ENCODE results near the gene TMEM31. TPM values are rescaled to one million over a fixed set of nuclear protein-coding genes. Genes with fewer than 3 reads are reported as not detected.

TMEM31 gene, protein sequence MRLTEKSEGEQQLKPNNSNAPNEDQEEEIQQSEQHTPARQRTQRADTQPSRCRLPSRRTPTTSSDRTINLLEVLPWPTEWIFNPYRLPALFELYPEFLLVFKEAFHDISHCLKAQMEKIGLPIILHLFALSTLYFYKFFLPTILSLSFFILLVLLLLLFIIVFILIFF
- polyA plus RNA-seq (2013, experiment 1 of 2), result 2.1 TPM
- 2.1 TPM for polyA plus RNA-seq (2013, experiment 2 of 2)

DNA sequence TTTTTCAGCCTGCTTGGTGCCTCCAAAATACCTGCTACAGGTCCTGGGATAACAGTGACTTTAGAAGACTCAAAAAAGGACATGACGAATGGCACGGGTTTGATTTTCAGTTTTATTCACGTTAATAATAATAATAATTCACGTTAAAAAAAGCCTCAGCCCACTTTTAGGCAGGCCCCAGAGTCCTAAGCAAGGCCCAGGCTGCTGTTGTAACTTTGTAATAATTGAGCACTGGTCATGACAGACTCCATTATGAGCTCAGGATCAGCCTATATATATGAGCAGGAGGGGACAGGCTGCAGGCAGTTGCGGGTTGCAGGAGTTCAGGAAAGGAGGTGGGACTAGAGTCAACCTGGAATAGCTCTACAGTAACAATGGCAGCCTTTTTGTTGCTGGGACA, at the start of gene TMEM31:
Gene TMEM31, plus strand, starts transcription at position 301 of the 400 bp plus-strand sequence. CDS start 1,350 bp downstream, outside the sequence.
- Histone ChIP-seq H3K36me3 (ENCODE audit: control insufficient read depth, insufficient read depth, low read length) (no peaks in the 10 kb centered on the region), H3K27ac (ENCODE audit: low read depth, low read length, severe bottlenecking) (no peak within 1 kb of the TSS), H3K9me3 (ENCODE audit: control insufficient read depth, low read length) (no peaks in the 10 kb centered on the region), H3K4me1 (ENCODE audit: control insufficient read depth, insufficient read depth, low read length, poor library complexity, severe bottlenecking) (no peaks in the 10 kb centered on the region), H3K4me3 (ENCODE audit: extremely low read depth, insufficient read depth, low read length, poor library complexity, severe bottlenecking) (no peak within 1 kb of the TSS)
- WGBS, 2 experiments (ENCODE audit: insufficient coverage in 2 of 2), result 90% methylated on average over 2 of the region's 5 CpGs; no CpG with 5 or more reads in 1 of the 2 experiments

DNA sequence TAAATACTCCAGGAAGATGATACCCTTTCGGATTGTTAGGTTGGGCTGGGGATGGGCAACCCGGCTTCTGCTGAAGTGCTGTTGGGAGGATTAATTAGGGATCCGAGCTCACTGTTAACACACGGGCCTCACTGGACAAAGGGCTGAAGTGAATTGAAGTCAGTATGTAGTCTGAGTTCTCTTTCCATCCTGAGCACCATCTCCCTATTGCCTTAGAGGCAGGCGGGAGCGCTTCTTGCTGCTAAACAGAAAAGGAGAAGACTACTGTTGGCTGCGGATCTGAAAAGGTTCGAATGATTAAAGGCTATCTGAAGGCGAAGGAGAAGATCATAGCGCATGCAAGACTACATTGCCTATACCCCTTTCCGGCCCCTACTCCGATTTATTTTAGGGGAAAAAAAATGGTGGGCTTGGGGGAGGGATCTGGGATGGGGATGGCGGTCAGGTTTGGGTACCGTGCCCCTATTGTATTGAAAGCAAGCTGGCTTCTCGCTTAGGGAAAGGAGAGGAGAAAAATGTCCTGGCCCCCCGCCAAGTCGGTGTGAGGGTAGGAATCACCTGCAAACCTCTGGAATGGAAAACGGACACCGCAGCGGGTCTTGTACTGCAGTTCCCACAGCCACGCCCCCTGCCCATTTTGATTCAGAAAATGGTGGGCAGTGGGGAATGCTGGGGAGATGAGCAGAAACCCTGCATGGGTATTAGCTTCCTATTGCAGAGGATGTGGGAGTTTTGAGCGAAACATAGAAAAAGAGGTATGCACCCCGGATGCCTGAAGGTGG, 46.5 kb upstream of the TMEM31 start:
- no peaks in the 10 kb centered on the region for H3K9me3 ChIP-seq (ENCODE audit: control insufficient read depth, low read length)
- 87 to 93% methylated on average over 6 to 9 of the region's 23 CpGs for WGBS, 2 experiments (ENCODE audit: insufficient coverage in 2 of 2)
- peaks cover 5% of the 10 kb centered on the region for H3K4me1 ChIP-seq (ENCODE audit: control insufficient read depth, insufficient read depth, low read length, poor library complexity, severe bottlenecking)
- H3K36me3 ChIP-seq (ENCODE audit: control insufficient read depth, insufficient read depth, low read length), result no peaks in the 10 kb centered on the region
- no peak overlapping the region for H3K27ac ChIP-seq (ENCODE audit: low read depth, low read length, severe bottlenecking)
- no peak overlapping the region for H3K4me3 ChIP-seq (ENCODE audit: extremely low read depth, insufficient read depth, low read length, poor library complexity, severe bottlenecking)

DNA sequence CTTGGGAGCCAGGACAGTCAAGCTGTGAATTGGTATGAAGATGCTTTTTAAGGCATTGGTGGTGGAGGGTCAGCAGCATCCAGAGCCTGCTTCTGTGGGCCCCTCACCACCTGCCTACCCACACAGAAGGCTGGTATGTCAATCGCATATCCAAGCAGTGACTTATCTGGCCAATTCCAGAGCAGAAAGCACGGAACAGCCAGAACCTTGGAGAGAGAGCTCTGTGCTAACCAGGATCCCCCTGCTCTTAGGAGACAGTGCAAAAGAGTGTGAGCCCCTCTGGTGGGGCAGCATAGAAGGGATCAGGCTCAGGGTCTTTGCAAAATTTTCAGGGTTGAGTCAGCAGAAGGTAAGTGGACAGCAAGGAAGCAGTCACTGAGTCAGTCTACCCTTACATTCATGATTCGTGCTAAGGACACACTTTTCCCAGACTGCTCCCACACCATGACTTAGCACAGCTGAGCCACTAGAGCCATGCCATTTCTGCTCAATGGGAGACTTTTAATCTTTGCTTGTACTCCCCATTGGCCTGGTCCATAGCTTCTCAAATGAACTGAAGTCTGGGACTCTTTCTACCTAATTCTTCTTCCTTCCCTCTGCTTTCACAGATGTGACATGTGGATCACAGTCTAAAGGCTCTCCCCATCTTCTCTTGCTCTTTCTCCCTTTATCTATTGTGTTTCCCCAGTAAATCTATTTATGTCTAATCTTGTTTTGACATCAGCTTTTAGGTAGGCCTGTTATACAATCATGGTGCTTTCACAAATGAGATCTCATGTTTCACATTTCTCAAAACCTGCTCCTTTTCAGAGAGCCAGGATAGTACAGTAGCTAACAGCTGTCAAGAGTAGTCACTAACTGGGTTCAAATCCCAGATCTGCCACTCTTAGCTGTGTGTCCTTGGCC, 44.3 kb upstream of the TMEM31 start:
- Histone ChIP-seq H3K9me3 (ENCODE audit: control insufficient read depth, low read length) (no peaks in the 10 kb centered on the region), H3K4me3 (ENCODE audit: extremely low read depth, insufficient read depth, low read length, poor library complexity, severe bottlenecking) (no peak overlapping the region), H3K27ac (ENCODE audit: low read depth, low read length, severe bottlenecking) (no peak overlapping the region), H3K4me1 (ENCODE audit: control insufficient read depth, insufficient read depth, low read length, poor library complexity, severe bottlenecking) (peaks cover 5% of the 10 kb centered on the region), H3K36me3 (ENCODE audit: control insufficient read depth, insufficient read depth, low read length) (no peaks in the 10 kb centered on the region)
- WGBS, 2 experiments (ENCODE audit: insufficient coverage in 2 of 2), result 94% methylated on average over 2 of the region's 3 CpGs; no CpG with 5 or more reads in 1 of the 2 experiments

DNA sequence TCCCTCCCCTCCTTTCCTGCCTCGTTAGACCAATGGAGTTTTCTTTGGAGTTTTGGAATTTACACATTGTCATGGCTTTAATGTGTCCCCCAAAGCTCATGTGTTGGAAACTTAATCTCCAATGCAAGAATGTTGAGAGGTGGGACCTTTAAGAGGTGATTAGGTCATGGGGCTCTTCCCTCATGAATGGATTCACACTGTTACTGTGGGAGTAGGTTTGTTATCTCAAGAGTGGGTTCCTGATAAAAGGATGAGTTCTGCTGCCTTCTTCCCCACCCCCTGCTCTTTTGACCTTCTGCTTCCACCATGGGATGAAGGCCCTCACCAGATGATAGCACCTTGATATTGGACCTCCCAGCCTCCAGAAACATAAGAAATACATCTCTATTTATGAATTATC, 41.0 kb upstream of the TMEM31 start:
- WGBS, 2 experiments (ENCODE audit: insufficient coverage in 2 of 2), result no CpG with 5 or more reads among the region's 1 CpG
- no peaks in the 10 kb centered on the region for H3K9me3 ChIP-seq (ENCODE audit: control insufficient read depth, low read length)

DNA sequence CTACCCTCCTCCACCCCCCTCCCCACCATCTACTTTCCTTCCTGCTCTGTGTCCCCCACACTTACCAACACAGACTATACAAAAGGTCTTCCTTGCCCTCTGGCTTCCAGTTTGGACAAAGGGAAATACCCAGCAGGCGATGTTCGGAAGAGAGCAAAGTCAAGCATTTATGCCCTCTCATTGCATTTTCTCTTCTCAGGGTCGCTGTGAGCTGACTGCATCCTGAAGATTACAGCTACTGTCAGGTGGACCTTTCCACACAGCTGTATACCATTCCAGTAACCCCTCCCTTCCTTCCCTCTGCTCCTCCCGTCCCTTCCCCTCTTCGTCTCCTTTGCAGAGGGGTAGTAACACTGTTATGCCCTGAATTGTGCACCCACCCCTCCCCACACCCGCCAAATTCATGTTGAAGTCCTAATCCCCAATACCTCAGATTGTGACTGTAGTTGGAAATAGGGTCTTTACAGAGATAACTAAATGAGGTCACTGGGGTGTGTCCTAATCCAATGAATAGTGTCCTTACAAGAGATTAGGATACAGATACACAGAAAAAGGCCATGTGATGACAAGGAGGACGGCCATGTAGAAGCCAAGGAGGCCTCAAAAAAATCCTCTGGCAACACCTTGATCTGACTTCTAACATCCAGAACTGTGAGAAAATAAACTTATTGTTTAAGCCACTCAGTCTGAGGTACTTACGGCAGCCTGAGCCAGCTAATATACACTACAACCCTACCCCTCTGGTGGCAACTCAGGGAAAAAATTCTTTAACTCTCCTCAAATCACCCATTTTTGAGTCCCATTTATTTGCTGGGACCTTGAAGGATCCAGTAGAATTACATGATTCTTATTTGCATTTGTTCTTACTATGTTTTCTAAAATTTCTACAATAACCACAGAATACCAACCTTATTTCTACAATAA, 35.9 kb upstream of the TMEM31 start:
- Histone ChIP-seq H3K4me3 (ENCODE audit: extremely low read depth, insufficient read depth, low read length, poor library complexity, severe bottlenecking) (no peak overlapping the region), H3K36me3 (ENCODE audit: control insufficient read depth, insufficient read depth, low read length) (peaks cover 43% of the 10 kb centered on the region), H3K9me3 (ENCODE audit: control insufficient read depth, low read length) (no peaks in the 10 kb centered on the region), H3K27ac (ENCODE audit: low read depth, low read length, severe bottlenecking) (no peak overlapping the region), H3K4me1 (ENCODE audit: control insufficient read depth, insufficient read depth, low read length, poor library complexity, severe bottlenecking) (peaks cover 2% of the 10 kb centered on the region)
- whole genome bisulfite sequencing, 2 experiments (ENCODE audit: insufficient coverage in 2 of 2), result 70 to 83% methylated on average over 4 of the region's 8 CpGs

More for the DNA sequence above, 41.0 kb upstream of the TMEM31 start:
- Histone ChIP-seq H3K4me1 (ENCODE audit: control insufficient read depth, insufficient read depth, low read length, poor library complexity, severe bottlenecking) (peaks cover 5% of the 10 kb centered on the region), H3K36me3 (ENCODE audit: control insufficient read depth, insufficient read depth, low read length) (no peaks in the 10 kb centered on the region), H3K4me3 (ENCODE audit: extremely low read depth, insufficient read depth, low read length, poor library complexity, severe bottlenecking) (no peak overlapping the region), H3K27ac (ENCODE audit: low read depth, low read length, severe bottlenecking) (no peak overlapping the region)

DNA sequence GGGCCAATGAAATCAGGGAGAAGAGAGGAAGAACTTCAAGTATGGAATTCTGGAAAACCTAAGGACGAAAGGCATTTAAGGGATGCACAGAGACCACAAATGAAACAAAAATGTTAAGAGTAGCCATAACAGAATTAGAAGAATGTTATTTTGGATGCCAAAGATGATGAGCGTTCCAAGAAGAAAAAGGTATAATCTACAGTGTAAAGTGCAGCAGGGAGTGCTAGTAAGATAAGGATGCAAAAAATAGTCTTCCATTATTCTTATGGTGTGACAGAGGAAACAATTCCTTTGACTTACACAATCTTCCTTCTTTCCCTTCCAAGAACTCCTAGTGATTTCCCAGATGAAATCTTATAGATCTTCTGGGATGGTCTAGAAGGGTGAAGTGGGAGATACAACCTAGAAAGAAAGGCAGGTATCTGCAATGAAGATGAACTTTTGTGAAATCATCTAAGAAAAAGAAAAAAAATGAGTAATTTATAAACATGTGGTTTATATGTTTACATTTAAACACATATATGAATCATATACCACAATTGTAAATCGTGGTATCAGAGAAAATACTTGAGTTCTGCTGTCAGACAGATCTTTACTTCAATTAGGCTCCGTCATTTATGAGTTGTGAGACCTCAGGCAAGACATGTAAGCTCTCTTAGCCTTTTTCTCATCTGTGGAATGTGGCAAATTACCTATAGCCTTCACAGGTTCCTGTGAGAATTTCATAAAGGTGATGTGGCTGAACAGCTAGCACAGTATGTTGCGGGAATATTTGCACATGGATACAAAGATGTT, 32.3 kb upstream of the TMEM31 start:
- WGBS, 2 experiments (ENCODE audit: insufficient coverage in 2 of 2), result 100% methylated on average over 1 of the region's 5 CpGs
- H3K36me3 ChIP-seq (ENCODE audit: control insufficient read depth, insufficient read depth, low read length), result peaks cover 74% of the 10 kb centered on the region
- no peak overlapping the region for H3K27ac ChIP-seq (ENCODE audit: low read depth, low read length, severe bottlenecking)

DNA sequence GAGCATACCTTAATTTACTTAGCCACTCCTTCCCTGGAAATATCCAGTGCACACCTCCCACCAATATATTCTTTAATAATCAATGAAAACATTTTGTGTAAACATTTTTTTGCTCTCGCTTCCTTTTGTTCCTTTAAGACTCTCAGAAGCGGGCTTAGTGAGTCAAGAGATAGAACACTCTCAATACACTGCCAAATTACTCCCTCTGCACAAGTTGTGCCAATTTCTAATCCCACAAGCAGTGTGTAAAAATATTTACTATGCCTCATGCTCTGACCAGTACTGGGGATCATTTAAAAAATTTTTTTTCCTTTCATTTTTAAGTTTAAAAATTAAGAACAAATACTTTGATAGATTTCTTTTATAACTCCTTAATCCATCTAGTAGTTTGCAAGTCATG, 29.3 kb upstream of the TMEM31 start:
- Histone ChIP-seq H3K4me3 (ENCODE audit: extremely low read depth, insufficient read depth, low read length, poor library complexity, severe bottlenecking) (no peak overlapping the region), H3K4me1 (ENCODE audit: control insufficient read depth, insufficient read depth, low read length, poor library complexity, severe bottlenecking) (peaks cover under 1% of the 10 kb centered on the region), H3K9me3 (ENCODE audit: control insufficient read depth, low read length) (no peaks in the 10 kb centered on the region), H3K27ac (ENCODE audit: low read depth, low read length, severe bottlenecking) (no peak overlapping the region), H3K36me3 (ENCODE audit: control insufficient read depth, insufficient read depth, low read length) (peaks cover 77% of the 10 kb centered on the region)
- WGBS, 2 experiments (ENCODE audit: insufficient coverage in 2 of 2), result 80% methylated on average over 1 of the region's 2 CpGs; no CpG with 5 or more reads in 1 of the 2 experiments

More for the DNA sequence above, 32.3 kb upstream of the TMEM31 start:
- H3K9me3 ChIP-seq (ENCODE audit: control insufficient read depth, low read length), result no peaks in the 10 kb centered on the region
- no peak overlapping the region for H3K4me3 ChIP-seq (ENCODE audit: extremely low read depth, insufficient read depth, low read length, poor library complexity, severe bottlenecking)
- H3K4me1 ChIP-seq (ENCODE audit: control insufficient read depth, insufficient read depth, low read length, poor library complexity, severe bottlenecking), result peaks cover 2% of the 10 kb centered on the region

DNA sequence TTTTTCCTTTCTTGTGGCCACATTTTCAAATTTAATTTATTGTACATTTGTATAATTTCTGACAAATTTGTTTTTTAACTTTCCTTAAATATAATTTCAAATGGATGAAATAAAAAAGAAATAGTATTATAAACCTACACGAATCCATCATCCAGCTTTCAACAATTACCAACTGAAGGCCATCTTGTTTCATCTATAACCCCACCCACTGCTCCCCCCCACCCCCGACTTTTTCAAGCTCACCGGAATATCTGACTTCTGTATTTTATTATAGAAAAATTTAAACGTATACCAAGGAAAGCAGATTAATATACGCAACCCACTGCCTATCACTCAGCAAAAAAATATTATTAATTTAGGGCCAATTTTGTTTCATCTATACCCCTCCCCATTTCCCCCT, 25.3 kb upstream of the TMEM31 start:
- Histone ChIP-seq H3K9me3 (ENCODE audit: control insufficient read depth, low read length) (no peaks in the 10 kb centered on the region), H3K4me3 (ENCODE audit: extremely low read depth, insufficient read depth, low read length, poor library complexity, severe bottlenecking) (peak overlapping the region; percentile 64), H3K27ac (ENCODE audit: low read depth, low read length, severe bottlenecking) (peak overlapping the region; percentile 99), H3K36me3 (ENCODE audit: control insufficient read depth, insufficient read depth, low read length) (peaks cover 39% of the 10 kb centered on the region), H3K4me1 (ENCODE audit: control insufficient read depth, insufficient read depth, low read length, poor library complexity, severe bottlenecking) (no peaks in the 10 kb centered on the region)
- no CpG with 5 or more reads among the region's 5 CpGs for WGBS, 2 experiments (ENCODE audit: insufficient coverage in 2 of 2)

DNA sequence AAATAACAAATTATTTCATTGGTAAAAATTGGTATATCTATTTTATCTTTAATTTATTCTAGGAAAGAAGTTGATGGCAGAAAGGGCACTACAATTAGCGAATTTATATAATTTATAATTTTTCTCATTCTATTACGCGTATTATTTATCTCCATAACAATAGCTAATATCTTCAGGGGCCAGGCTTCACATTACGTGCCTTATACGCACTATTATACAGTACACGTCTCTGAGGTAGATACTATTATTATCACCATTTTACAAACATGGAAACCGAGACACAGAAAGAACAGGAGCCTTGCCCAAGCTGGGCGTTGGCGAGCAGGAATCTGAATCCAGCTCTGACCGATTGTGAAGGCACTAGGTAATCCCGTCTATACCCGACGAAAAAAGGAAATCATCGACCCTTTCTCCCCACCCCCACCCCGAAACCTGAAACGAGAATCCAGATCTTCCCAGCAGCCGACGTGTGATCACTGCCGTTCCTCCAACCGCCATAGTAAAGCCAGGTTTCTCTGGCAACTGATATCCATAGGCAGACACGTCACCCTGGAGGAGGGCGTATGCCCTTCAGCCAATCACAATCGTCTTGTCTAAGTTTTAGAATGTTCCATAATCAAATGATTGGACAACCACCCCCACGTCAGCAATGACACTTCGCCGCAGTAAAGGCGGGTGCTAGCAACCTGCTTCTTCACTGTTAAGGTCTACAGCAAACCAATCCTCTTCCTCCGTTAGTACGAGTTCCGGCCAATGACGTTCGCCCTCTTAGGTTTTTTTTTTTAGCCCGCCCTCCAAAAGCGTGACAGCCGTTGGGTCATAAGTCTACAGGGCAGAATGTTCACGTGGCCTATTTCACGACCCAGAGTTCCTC, 24.3 kb upstream of the TMEM31 start, which contains the start of gene MORF4L2:
Gene MORF4L2, minus strand, starts transcription at position 501 of the 874 bp plus-strand sequence. CDS start 9,672 bp downstream, outside the sequence.
- H3K9me3 ChIP-seq (ENCODE audit: control insufficient read depth, low read length), result no peaks in the 10 kb centered on the region
- 0% methylated on average over 10 to 12 of the region's 37 CpGs for WGBS, 2 experiments (ENCODE audit: insufficient coverage in 2 of 2)
- peaks cover 29% of the 10 kb centered on the region for H3K36me3 ChIP-seq (ENCODE audit: control insufficient read depth, insufficient read depth, low read length)
- H3K4me1 ChIP-seq (ENCODE audit: control insufficient read depth, insufficient read depth, low read length, poor library complexity, severe bottlenecking), result no peaks in the 10 kb centered on the region
- H3K27ac ChIP-seq (ENCODE audit: low read depth, low read length, severe bottlenecking), result peak within 1 kb of the TSS; percentile 99
- peak within 1 kb of the TSS; percentile 64 for H3K4me3 ChIP-seq (ENCODE audit: extremely low read depth, insufficient read depth, low read length, poor library complexity, severe bottlenecking)

Measured in mesodermal cell (in vitro differentiated cells).